GM18511 (cell line): ENCODE data around the gene CLCA4.
"Not testable (repeated sequence)": the region's sequence is repeated elsewhere in the genome, so short reads cannot be mapped to it uniquely, and the experiment has no call there.

Source experiments
- ATAC-seq: cut with Tn5 transposase; IDR thresholded peaks from one replicate; pipeline ENCODE4 v1.9.1; 2021; ENCODE audit warnings: mild to moderate bottlenecking, moderate library complexity; ENCODE audit not compliant: unreplicated experiment

CLCA4 gene

DNA sequence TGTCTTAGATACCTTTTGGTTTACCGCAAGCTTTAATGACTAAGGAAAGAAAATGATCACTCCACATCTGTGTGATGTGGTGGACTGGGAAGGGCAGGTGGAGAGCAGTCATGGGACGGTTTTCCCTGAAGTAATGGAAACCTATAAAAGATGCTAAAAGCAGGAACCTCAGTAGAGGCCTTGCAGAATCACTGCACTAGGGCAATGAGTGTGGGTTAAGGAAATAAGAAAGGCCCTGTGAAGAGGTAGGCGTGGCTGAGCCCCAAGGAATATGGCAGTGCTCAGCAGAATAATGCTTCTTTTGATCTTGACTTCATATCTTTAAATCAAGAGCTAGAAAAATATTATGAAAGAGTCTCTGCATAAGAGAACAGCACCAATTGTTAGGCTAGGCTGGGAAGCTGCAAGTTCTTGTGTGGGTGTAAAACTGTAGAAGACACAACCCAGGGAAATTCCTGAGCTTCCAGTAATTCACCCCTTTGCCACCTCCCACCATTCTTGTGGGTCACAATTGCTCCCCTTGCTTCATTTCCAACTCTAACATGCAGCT lies 49.9 kb downstream of the CLCA4 start:
- ATAC-seq = no peak

DNA sequence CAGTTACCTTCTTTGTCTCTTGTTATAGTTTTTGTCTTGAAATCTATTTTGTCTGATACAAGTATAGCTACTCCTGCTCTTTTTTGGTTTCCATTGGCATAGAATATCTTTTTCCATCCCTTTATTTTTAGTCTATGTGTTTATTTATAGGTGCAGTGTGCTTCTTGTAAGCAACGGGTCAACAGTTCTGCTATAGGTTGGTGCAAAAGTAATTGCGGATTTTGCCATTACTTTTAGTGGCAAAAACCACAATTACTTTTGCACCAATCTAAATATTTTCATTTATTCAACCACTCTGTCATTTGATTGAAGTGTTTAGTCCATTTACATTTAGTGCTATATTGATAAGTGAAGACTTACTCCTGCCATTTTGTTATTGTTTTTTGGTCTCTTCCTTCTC lies 59.2 kb downstream of the CLCA4 start:
- ATAC-seq = not testable (repeated sequence)

DNA sequence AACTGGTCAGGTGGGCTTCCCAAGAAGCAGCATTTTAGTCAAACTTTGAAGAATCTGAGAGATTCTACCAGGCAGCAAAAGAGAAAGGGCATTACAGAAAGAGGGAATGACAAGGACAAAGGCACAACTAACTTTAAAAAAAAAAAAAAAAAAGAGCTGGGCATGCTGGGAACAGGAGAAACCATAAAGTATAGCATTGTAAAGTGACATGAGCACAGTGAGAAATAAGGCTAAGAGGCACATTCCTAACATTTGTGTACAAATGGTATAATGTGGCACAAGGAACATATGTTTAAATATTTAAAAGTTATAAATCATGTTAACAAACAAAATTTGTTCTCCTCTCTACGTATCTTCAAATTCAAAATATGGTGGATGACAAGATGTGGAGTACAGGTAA lies 69.6 kb downstream of the CLCA4 start:
- no peak for ATAC-seq

DNA sequence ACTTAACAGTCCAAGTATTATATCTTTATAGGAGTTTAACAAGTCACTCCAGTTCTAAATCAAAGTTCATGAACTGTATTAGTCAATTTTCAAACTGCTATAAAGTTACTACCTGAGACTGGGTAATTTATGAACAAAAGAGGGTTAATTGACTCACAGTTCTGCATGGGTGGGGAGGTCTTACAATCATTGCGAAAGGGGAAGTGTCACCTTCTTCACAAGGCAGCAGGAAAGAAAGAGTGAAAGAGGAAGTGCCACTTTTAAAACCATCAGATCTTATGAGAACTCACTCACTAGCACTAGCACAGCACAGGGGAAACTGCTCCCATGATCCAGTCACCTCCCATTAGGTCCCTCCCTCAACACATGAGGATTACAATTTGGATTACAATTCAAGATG lies 70.0 kb downstream of the CLCA4 start:
- peak; percentile 100 for ATAC-seq

DNA sequence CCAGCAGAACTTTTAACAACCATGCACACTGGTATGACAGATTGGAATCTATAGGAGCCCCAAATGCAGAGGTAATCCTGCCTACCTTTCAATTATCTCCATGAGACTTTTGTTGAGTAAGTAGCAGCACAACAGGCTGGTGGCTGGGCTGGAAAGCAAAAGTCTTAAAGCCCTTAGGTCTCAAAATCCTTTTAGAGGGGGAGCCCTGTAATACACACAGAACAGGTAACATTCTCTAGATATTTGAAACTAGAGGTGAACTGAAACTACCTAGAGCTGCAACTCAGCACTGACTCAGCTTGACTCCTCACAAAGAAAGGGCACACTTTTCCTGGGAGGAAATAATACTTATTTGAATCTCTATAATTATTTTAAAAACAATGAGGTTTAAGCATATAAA lies 71.5 kb downstream of the CLCA4 start:
- no peak for ATAC-seq

- no peak for ATAC-seq
Measured at GRCh38 chr1:86619313-86619712, 72.4 kb downstream of the CLCA4 start.

DNA sequence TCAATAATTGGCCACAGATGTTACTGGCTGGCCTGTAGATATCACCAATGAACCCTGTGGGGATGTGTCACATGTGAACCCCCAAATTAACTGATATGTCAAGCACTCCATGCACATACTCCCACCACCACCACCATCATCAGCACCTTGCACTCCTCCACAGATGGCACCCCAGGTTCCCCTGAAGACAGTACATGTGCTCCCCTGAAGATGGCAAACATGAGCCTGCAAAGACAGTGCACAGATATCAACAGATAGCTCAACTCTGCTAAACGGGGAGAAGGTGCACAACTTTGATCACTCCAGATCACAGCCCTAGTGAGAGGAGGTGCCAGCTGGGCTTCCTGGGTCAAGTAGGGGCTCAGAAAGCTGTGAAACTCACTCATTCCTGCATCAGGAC lies 74.4 kb downstream of the CLCA4 start:
- ATAC-seq = no peak
